SW 1271 (cell line): ENCODE results near the gene PIK3IP1.

ENCODE experiments used
- DNase-seq, 2 experiments: peaks; one replicate each; lab custom pipeline; 2025; lab: John Stamatoyannopoulos, UW

PIK3IP1 gene

GRCh38 chr22:31308181-31308580 is 15.9 kb upstream of the PIK3IP1 start:
- DNase-seq, result no peak

- DNase-seq, result no peak
Measured at GRCh38 chr22:31305194-31305593, 12.9 kb upstream of the PIK3IP1 start.

DNA sequence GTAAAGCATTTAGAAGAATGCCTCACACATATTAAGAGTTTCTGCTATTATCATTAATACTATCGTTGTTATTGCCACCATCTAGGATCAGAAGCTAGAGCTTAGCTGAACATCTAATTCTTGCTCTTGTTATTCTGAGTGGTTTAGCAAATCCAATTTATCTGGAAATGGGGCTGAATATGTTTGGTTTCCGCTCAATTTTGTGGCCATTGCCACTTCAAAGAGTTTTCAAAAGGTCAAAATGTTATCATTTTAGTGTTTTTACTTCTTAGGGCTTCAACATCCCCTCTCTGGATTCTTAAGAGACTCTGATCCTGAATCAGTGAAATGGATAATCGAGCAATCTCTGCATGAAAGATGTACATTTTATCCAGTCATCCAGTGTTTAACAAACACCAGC is 10.2 kb upstream of the PIK3IP1 start:
- DNase-seq, result no peak

GRCh38 chr22:31302006-31302405 is 9.7 kb upstream of the PIK3IP1 start:
- no peak for DNase-seq

DNA sequence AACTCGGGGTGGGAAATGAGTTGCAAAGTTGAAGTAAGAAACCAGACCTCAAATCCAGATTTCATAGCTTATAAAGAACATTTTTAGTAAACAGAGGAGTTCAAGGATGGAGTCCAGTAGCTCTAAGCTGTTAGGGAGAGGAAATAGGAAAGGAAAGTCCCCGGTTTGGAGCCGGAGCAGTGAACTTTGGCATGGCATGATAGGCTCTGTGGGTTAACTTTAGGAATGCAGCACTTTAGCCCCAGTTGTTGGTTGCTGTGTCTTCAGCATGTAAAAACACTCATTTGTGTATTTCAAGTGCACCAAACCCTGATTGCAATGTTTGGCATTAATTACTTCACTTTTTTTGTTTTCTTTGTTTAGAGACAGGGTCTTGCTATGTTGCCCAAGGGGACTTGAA is 8.6 kb upstream of the PIK3IP1 start:
- DNase-seq, result no peak

GRCh38 chr22:31295831-31296657 is 3.8 kb upstream of the PIK3IP1 start:
- DNase-seq, result no peak

DNA sequence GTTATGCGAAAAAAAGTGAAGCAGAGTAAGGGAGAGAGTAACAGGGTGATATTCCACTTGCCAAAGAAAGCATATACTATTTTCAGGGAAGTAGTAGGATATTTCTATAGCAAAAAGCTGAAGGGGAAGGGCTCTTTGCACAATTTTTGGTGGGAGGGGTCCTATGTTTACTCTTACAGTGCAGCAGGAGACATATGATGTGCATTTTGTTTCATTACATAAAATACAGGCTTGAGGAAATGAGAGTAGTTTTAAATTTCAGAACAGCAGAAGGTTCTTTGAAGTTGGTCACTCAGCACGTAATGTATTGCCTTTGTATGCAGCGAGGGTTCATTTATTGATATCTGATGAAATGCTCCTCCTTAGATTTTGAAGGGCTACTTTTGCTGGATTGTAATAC is 3.1 kb upstream of the PIK3IP1 start:
- no peak for DNase-seq

GRCh38 chr22:31291481-31292235 is 630 bp downstream of the PIK3IP1 start:
- no peak for DNase-seq

GRCh38 chr22:31290494-31291471 is 1.5 kb downstream of the PIK3IP1 start:
- DNase-seq, result peak; percentile 55 to 80

- DNase-seq, result no peak
Measured at GRCh38 chr22:31289344-31289743, 2.9 kb downstream of the PIK3IP1 start.

DNA sequence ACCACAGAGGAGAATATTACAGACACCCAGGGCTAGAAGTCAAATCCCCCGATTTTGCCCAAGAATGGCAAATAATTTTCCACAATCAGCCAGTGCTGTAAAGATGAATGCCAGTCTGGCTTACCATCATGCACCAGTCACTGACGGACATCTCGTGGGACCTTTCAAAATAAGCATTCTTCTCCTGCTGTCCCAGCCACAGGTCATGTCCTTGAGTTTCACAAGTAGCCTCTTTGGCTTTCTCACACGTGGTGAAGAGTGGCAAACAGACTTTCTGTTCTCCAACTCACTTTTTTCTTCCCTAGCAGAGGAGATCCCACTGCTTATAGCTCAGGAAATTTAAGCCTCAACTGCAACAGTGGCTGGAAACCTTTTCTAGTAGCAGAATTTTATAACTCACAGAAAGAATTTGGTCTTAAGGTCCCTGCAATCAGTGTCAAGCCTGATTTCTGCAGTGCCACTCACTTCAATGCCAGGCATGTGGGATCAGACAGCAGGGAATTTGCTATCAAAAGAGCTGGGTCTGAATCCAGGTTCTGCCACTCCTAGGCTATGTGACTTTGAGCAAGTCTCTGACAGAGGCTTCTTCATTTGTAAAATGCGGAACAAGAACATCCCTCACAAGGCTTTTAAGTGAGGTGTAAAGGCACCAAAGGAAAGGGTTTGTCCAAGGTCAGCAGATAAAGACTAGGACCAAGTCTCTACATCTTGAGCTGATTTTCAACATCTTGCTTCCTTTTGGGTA is 3.6 kb downstream of the PIK3IP1 start:
- no peak for DNase-seq

- no peak for DNase-seq
Measured at GRCh38 chr22:31287818-31288495, 4.3 kb downstream of the PIK3IP1 start.

DNA sequence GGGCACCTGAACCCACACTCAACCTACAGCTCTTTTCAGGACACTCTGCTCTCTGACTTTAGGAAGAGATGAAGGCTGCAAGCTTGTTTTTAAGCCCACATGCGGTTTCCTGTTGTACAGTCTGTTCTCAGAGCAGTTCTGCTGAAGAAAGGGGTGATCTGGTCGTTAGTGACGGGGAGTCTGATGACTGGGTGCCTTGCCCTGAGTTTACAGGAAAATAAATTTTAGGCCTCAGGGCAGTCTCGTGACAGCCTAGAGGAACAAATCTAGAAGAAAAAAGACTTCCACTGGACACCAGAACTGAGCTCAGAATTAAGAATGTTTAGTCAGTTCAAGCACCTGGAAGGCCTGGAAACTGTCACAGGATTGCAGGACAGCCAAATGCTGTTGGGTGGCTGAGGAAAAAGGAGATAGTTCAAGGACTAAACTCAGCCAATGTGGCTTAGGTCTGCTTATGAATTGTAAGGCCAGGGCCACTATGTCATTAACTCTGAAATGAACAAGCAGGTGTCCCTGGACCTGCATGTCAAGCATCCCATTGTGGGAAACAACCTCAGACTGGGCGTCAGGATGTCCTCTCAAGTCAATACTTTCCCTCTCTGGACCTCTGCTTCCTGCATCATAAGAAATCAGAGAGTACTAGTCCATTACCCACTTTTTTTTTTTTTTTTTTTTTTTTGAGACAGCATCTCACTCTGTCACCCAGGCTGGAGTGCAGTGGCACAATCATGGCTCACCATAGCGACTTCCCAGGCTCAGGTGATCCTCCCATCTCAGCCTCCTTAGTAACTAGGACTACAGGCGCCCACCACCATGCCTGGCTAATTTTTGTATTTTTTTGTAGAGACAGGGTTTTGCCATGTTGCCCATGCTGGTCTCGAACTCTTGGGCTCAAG is 5.7 kb downstream of the PIK3IP1 start:
- DNase-seq, result no peak

DNA sequence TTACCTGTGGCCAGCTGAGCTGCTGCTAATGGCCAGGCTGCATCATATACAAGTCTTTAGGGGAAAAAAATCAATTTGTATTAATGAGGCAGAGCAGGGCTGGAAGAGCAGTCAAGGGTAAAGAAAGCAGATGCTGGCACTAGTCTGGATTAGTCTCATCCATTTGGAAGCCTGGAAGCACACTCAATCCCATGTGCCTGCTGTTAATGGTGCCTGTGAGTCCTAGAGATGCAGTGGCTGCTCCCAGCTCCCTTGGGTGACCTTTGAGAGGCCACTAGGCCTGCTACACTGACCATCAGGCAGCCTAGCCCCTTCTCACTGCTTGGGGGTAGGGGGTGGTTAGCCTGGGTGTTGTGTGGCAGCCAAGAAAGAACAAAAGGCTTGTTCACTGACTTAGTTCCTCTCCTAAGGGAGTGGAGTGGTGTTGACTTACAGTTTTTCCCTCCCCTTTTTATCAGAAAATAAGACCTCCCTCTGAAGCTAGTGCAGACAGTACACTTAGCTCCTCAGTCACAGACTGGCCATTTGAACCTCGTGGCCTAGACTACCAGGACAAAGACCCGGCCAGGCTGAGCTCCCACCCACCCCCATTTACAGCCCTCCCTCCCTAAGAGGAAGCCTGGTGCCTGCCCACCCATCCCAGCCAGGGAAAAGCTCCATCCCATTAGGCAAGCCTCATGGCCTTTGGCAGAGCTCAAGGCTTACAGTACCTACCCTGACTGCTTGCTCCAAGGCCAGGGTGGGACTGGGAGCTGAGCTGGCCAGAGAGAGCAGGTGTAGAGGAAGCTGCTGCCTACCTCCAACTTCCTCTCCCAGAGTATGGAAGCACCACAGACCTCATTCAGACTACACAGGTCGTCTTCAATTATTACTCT is 7.8 kb downstream of the PIK3IP1 start:
- no peak for DNase-seq

DNA sequence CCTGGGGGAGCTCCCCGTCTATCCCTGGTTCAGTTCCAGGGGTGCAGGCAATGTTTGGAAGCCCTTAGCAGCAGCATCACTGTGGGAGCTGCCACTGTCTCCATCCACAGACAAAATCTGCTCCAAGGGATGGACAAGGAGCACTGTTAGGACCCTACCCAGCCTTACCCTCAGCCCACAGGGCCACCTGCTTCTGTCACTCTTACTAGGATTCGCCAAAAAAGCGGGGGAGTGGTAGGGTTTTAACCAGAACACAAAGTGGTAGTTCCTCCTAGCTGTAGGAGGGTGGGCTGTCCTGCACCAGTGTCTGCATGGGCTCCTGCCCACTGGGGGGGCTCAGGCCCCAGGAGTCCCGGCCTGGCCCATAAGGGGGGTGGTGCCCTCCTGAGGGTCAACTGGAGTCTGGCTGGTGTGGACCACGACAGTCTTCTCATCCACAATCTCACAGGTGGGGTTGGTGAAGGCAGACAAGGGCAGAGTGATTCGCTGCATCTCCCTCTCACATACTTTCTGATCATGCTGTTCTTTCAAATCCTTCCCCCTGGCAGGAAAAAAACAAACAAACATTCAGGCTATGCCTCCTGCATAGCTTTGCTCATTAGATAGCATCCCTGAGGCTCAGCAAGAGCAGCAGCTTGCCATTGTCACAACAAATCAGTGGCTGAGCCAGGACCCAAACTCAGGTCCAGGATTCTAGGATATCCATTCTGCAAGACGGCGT is 9.4 kb downstream of the PIK3IP1 start:
- DNase-seq, result no peak

DNA sequence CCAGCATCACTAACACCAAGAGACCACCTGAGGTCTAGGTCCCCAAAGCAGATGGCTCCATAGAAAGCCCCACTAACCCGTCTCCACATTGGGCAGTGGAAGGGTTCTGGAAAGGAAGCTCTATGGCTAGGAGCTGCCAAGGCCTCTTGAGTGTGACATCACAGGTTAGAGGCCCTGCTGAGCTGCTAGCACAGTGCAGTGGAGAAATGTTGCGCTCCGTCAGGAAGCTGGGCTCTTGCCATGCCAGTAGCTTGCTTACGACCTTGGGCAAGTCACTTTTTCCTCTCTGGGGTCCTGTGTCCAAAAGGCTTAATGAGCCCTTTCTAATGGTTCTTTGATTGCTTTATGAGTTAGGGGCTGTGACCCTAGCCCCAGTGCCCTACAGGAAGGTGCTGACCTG is 10.6 kb downstream of the PIK3IP1 start:
- DNase-seq, result no peak

GRCh38 chr22:31279821-31280505 is 12.3 kb downstream of the PIK3IP1 start:
- no peak for DNase-seq

- no peak for DNase-seq
Measured at GRCh38 chr22:31279327-31279669, 13.0 kb downstream of the PIK3IP1 start.
